ENCODE data around the gene PCSK4.

The PCSK4 gene

GRCh38 chr19:1447504-1447903 lies 42.6 kb downstream of the PCSK4 start:
- TF ChIP-seq CTCF (conservative IDR thresholded peaks at IDR 0.05; ENCODE audit: low read depth, low read length): no peak
- H3K4me3 ChIP-seq (ENCODE audit: low read depth, low read length): no peak overlapping the region
- DNase-seq (ENCODE audit: low read depth): no peak

- TF ChIP-seq CTCF (conservative IDR thresholded peaks at IDR 0.05; ENCODE audit: low read depth, low read length): no peak
- no peak for DNase-seq (ENCODE audit: low read depth)
- no peak overlapping the region for H3K4me3 ChIP-seq (ENCODE audit: low read depth, low read length)
Observed at GRCh38 chr19:1446713-1447481, 43.3 kb downstream of the PCSK4 start.

- H3K4me3 ChIP-seq (ENCODE audit: low read depth, low read length): peak overlapping the region; percentile 22
- no peak for TF ChIP-seq CTCF (conservative IDR thresholded peaks at IDR 0.05; ENCODE audit: low read depth, low read length)
- no peak for DNase-seq (ENCODE audit: low read depth)
Observed at GRCh38 chr19:1445932-1446712, 44.0 kb downstream of the PCSK4 start.

GRCh38 chr19:1445185-1445931 lies 44.8 kb downstream of the PCSK4 start:
- peak overlapping the region; percentile 37 for H3K4me3 ChIP-seq (ENCODE audit: low read depth, low read length)
- DNase-seq (ENCODE audit: low read depth): peak; percentile 53
- peak; percentile 46 for TF ChIP-seq CTCF (conservative IDR thresholded peaks at IDR 0.05; ENCODE audit: low read depth, low read length)

- H3K4me3 ChIP-seq (ENCODE audit: low read depth, low read length): no peak overlapping the region
- no peak for TF ChIP-seq CTCF (conservative IDR thresholded peaks at IDR 0.05; ENCODE audit: low read depth, low read length)
- DNase-seq (ENCODE audit: low read depth): no peak
Observed at GRCh38 chr19:1441677-1442438, 48.3 kb downstream of the PCSK4 start.

GRCh38 chr19:1441022-1441426 lies 49.1 kb downstream of the PCSK4 start:
- H3K4me3 ChIP-seq (ENCODE audit: low read depth, low read length): no peak overlapping the region
- no peak for DNase-seq (ENCODE audit: low read depth)
- TF ChIP-seq CTCF (conservative IDR thresholded peaks at IDR 0.05; ENCODE audit: low read depth, low read length): no peak

All from choroid plexus epithelial cell (primary cell).